SK-N-MC (cell line): ENCODE measurements around the gene CACNA2D1.

Experiments used
- EZH2 ChIP-seq: fragments of 200-600 bp; sonication (generic); IDR thresholded peaks from one replicate; pipeline ENCODE4 v1.6.1; 2017; ENCODE audit warnings: antibody characterized with exemption
- FOXP2 ChIP-seq: optimal IDR thresholded peaks from 2 replicates; pipeline ENCODE3; 2011; ENCODE audit warnings: mild to moderate bottlenecking, moderate library complexity; ENCODE audit not compliant: insufficient read depth; ENCODE audit errors: extremely low read length, control extremely low read depth
- POLR2AphosphoS5 ChIP-seq: IDR thresholded peaks from 2 replicates; pipeline ENCODE4 v1.6.1; 2012; ENCODE audit warnings: mild to moderate bottlenecking, low read depth, low read length, borderline replicate concordance

DNA sequence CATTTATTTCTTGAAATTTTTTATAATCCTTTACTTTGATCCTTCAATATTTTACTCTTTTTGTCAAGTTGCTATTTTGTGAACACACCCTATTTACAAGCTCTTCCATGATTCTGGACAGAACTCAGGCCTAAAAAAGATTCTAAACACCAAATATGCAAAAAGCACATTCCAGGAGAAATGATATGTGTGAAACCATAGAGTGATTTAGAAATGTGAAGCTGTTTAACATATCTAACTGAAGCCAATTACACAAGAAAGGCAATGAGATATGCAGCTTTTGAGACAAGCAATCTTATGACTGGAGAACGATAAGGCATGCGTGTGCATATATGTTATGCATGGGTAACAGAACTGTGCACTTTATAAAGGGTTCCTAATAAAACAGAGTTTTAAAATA, 243.0 kb downstream of the CACNA2D1 start:
- TF ChIP-seq POLR2AphosphoS5, result no peak
- TF ChIP-seq EZH2, result no peak
- TF ChIP-seq FOXP2, result no peak
